IPS-15b (cell line): ENCODE measurements around the gene MYO5A.

Experiments used
- H3K27me3 ChIP-seq: one replicate; pipeline ENCODE4 v1.6.1; 2013; ENCODE audit warnings: low read length; ENCODE audit not compliant: control insufficient read depth, insufficient read depth
- H3K36me3 ChIP-seq: one replicate; pipeline ENCODE4 v1.6.1; 2013; ENCODE audit warnings: low read length; ENCODE audit not compliant: control insufficient read depth, insufficient read depth
- H3K4me1 ChIP-seq: one replicate; pipeline ENCODE4 v1.6.1; 2013; ENCODE audit warnings: mild to moderate bottlenecking, low read length; ENCODE audit not compliant: control insufficient read depth, insufficient read depth
- H3K4me3 ChIP-seq: one replicate; pipeline ENCODE4 v1.5.1; 2013; ENCODE audit warnings: low read depth, low read length
- H3K9ac ChIP-seq: one replicate; pipeline ENCODE4 v1.6.1; 2013; ENCODE audit warnings: low read depth, mild to moderate bottlenecking, low read length
- H3K9me3 ChIP-seq: one replicate; pipeline ENCODE4 v1.6.1; 2013; ENCODE audit warnings: mild to moderate bottlenecking, low read length; ENCODE audit not compliant: control insufficient read depth, insufficient read depth

MYO5A gene

DNA sequence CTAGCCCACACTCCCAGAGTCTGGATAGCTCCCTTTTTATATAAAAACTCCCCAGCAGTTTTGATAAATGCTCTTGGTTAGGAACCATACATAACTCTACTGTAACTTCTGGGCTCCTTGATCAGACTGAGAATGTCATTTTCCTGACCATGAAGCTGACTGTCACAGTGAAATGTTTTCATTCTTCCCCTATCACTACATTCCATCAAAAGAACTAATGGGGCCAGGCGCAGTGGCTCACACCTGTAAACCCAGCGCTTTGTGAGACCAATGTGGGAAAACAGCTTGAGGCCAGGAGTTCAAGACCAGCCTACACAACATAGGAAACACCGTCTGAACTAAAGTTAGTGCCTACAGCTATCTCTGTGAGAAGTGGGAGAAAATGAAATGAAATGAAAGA, 160.3 kb downstream of the MYO5A start:
- Histone ChIP-seq H3K9ac (no peak overlapping the region), H3K4me1 (no peaks in the 10 kb centered on the region), H3K9me3 (no peaks in the 10 kb centered on the region), H3K36me3 (peaks cover 3% of the 10 kb centered on the region), H3K4me3 (no peak overlapping the region), H3K27me3 (no peaks in the 10 kb centered on the region)

DNA sequence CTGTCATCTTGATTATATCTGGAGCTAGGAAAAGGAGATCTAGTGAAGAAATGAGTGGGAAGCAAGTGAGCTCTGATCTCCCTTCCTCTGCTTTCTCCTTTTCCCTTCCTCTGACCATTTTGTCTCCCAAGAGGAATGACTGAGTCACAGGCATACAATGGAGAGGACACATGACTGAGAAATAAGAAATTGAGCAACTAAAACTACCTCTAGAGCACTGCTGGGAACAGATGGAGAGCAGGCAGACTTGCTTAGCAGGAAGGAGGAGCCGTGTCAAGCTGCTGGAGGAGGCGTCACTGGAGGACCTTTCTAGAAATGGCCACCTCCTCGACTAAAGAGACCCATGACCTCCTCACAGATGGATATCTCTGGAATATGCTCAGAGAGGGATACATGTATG, 166.2 kb downstream of the MYO5A start:
- no peaks in the 10 kb centered on the region for H3K9me3 ChIP-seq
- no peak overlapping the region for H3K4me3 ChIP-seq
- H3K4me1 ChIP-seq: no peaks in the 10 kb centered on the region
- no peaks in the 10 kb centered on the region for H3K36me3 ChIP-seq
- H3K27me3 ChIP-seq: no peaks in the 10 kb centered on the region
- H3K9ac ChIP-seq: no peak overlapping the region

GRCh38 chr15:52361975-52362494, 166.6 kb downstream of the MYO5A start:
- no peaks in the 10 kb centered on the region for H3K36me3 ChIP-seq
- H3K4me3 ChIP-seq: no peak overlapping the region

GRCh38 chr15:52361494-52361893, 167.2 kb downstream of the MYO5A start:
- Histone ChIP-seq H3K4me3 (no peak overlapping the region), H3K9ac (no peak overlapping the region), H3K4me1 (no peaks in the 10 kb centered on the region), H3K9me3 (no peaks in the 10 kb centered on the region), H3K36me3 (no peaks in the 10 kb centered on the region), H3K27me3 (no peaks in the 10 kb centered on the region)

More at GRCh38 chr15:52361975-52362494, 166.6 kb downstream of the MYO5A start:
- H3K27me3 ChIP-seq: no peaks in the 10 kb centered on the region
- no peak overlapping the region for H3K9ac ChIP-seq
- H3K4me1 ChIP-seq: no peaks in the 10 kb centered on the region
- no peaks in the 10 kb centered on the region for H3K9me3 ChIP-seq

DNA sequence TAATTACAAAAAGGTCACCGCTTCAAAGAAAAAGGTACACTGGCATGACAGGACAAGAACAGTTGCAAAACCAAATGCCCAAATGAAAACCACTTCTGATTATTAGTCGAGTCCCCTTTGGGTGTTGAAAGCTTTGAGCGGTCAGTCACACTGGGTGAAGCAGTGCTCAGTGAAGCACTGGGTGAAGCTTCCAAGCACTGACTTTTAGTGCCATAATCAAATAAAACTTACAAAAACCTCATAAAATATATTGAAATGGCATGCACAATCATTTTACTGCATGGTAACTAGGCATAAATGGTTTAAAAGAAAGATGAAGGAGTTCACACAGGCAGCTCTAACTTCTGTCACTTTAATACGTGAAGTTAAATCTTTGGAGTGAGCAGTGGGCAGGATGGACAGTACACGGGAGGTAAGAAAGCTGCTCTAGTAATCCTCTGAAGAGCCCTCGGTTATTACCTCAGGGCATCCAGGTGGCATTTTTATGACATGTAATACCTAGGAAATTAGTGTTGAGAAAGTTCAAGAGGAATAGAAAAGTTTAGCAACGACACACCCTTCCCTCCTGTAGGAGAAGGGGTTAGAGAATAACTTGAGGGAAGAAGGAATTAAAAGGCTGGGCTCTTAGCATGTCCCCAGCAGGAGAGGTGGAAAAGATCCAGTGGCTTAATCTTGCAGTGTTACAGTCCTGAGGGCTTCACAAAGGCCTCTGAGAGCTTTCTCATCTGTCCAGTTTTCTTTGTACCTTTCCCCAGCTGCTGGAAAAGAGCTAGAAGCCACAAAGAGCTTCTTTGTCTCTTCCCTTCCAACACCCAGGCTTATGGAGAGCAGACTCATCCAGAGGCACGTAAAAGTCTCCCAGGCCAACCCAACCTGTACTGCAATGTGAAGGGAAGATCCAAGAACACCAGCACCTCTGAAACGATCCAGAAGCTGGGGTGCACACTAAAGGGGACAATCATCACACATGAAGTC, 168.2 kb downstream of the MYO5A start:
- no peak overlapping the region for H3K9ac ChIP-seq
- H3K27me3 ChIP-seq: no peaks in the 10 kb centered on the region
- H3K36me3 ChIP-seq: no peaks in the 10 kb centered on the region
- H3K4me3 ChIP-seq: no peak overlapping the region
- H3K4me1 ChIP-seq: no peaks in the 10 kb centered on the region
- no peaks in the 10 kb centered on the region for H3K9me3 ChIP-seq

DNA sequence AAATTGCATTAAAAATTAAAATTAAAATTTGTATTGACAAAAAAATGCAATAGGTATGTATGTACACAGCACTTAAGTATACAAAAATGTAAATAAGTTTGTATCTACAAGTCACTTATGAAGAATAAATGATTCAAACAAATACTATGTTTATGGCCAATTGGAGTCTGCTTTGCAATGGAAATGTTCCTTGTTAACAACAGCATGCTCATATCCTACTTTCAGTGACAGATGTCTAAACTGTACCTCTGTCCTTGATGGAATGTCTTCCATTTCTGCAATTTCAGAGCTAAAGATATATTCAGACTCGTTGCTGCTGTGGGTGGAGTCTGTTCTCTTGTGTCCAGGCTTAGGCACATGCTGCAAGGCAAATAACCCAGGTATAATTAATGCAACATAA, 169.0 kb downstream of the MYO5A start:
- no peaks in the 10 kb centered on the region for H3K36me3 ChIP-seq
- no peaks in the 10 kb centered on the region for H3K9me3 ChIP-seq
- no peaks in the 10 kb centered on the region for H3K4me1 ChIP-seq
- H3K27me3 ChIP-seq: no peaks in the 10 kb centered on the region
- H3K9ac ChIP-seq: no peak overlapping the region
- H3K4me3 ChIP-seq: no peak overlapping the region

DNA sequence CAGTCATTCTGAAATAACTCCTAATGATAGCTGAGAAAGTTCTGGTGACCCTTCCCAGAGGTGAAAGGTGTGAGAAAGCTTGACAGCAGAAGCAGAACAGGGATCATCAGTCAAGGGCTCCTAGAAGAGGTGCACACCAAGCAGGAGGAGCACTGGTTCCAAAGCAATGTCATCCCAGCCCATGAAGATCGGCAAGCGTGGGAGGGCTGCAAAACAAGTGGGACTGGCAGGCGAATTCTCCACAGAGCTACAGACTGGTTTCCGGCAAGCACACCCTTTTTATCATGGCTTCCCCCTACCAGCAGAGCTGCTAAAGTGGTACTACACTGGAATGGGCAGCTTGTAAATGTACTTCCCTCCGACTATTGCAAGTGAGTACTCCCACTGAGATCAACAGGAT, 170.7 kb downstream of the MYO5A start:
- Histone ChIP-seq H3K36me3 (no peaks in the 10 kb centered on the region), H3K27me3 (no peaks in the 10 kb centered on the region), H3K4me3 (no peak overlapping the region), H3K9ac (no peak overlapping the region), H3K9me3 (no peaks in the 10 kb centered on the region), H3K4me1 (no peaks in the 10 kb centered on the region)

GRCh38 chr15:52352086-52352485, 176.6 kb downstream of the MYO5A start:
- H3K9me3 ChIP-seq: no peaks in the 10 kb centered on the region
- no peak overlapping the region for H3K4me3 ChIP-seq
- no peaks in the 10 kb centered on the region for H3K4me1 ChIP-seq
- no peak overlapping the region for H3K9ac ChIP-seq
- H3K27me3 ChIP-seq: no peaks in the 10 kb centered on the region
- H3K36me3 ChIP-seq: peaks cover 2% of the 10 kb centered on the region

GRCh38 chr15:52351206-52351908, 177.3 kb downstream of the MYO5A start:
- H3K4me1 ChIP-seq: no peaks in the 10 kb centered on the region
- H3K9me3 ChIP-seq: no peaks in the 10 kb centered on the region
- no peak overlapping the region for H3K9ac ChIP-seq
- H3K4me3 ChIP-seq: no peak overlapping the region
- peaks cover 2% of the 10 kb centered on the region for H3K36me3 ChIP-seq
- no peaks in the 10 kb centered on the region for H3K27me3 ChIP-seq

- H3K9ac ChIP-seq: no peak overlapping the region
- no peaks in the 10 kb centered on the region for H3K9me3 ChIP-seq
- no peak overlapping the region for H3K4me3 ChIP-seq
- H3K27me3 ChIP-seq: no peaks in the 10 kb centered on the region
- H3K36me3 ChIP-seq: peaks cover 2% of the 10 kb centered on the region
- H3K4me1 ChIP-seq: no peaks in the 10 kb centered on the region
Observed at GRCh38 chr15:52350423-52350822, 178.3 kb downstream of the MYO5A start.

GRCh38 chr15:52349052-52349700, 179.5 kb downstream of the MYO5A start:
- H3K27me3 ChIP-seq: no peaks in the 10 kb centered on the region
- H3K4me3 ChIP-seq: no peak overlapping the region
- H3K9me3 ChIP-seq: no peaks in the 10 kb centered on the region
- H3K9ac ChIP-seq: no peak overlapping the region
- peaks cover 2% of the 10 kb centered on the region for H3K36me3 ChIP-seq
- no peaks in the 10 kb centered on the region for H3K4me1 ChIP-seq
